Right lobe of liver (tissue), 4 donors: ENCODE results near the gene PDZRN3.

Source experiments
- CTCF ChIP-seq, 4 donors: fragments of 200-600 bp in 3 of 4; fragments of 450-650 bp in 1 of 4; IDR thresholded peaks; one replicate each; pipeline versions ENCODE4 v1.5.1 to v1.8.0; 2016 to 2022; ENCODE audit warnings: antibody characterized with exemption in 4 of 4, mild to moderate bottlenecking in 2 of 4
- POLR2A ChIP-seq: fragments of 450-650 bp; IDR thresholded peaks from one replicate; pipeline ENCODE4 v1.6.1; 2017; ENCODE audit warnings: antibody characterized with exemption, mild to moderate bottlenecking
- donor health status: DM: no; HTN: no; CAD: no.
- donor health status: DM: no; HTN: no; CAD: no.
- donor health status: DM: no; HTN: yes; CAD: no.

GRCh38 chr3:73550032-73550431 lies 74.7 kb downstream of the PDZRN3 start:
- no peak for TF ChIP-seq CTCF (IDR thresholded peaks at IDR 0.05)
- no peak for TF ChIP-seq POLR2A
